ENCODE results near the gene BRD4. TPM values are rescaled to one million over a fixed set of nuclear protein-coding genes. Genes with fewer than 3 reads are reported as not detected.

BRD4 gene
- total RNA-seq, 1 donor from 2014 or later: 42.4 TPM

GRCh38 chr19:15218501-15218900 is 113.8 kb downstream of the BRD4 start:
- H3K4me3 ChIP-seq (ENCODE audit: low read depth, low read length): no peak overlapping the region
- DNase-seq (ENCODE audit: low read depth): no peak
- TF ChIP-seq, protein P1, sequence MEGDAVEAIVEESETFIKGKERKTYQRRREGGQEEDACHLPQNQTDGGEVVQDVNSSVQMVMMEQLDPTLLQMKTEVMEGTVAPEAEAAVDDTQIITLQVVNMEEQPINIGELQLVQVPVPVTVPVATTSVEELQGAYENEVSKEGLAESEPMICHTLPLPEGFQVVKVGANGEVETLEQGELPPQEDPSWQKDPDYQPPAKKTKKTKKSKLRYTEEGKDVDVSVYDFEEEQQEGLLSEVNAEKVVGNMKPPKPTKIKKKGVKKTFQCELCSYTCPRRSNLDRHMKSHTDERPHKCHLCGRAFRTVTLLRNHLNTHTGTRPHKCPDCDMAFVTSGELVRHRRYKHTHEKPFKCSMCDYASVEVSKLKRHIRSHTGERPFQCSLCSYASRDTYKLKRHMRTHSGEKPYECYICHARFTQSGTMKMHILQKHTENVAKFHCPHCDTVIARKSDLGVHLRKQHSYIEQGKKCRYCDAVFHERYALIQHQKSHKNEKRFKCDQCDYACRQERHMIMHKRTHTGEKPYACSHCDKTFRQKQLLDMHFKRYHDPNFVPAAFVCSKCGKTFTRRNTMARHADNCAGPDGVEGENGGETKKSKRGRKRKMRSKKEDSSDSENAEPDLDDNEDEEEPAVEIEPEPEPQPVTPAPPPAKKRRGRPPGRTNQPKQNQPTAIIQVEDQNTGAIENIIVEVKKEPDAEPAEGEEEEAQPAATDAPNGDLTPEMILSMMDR (IDR thresholded peaks at IDR 0.05; ENCODE audit: insufficient read depth, low read length, poor library complexity, severe bottlenecking): no peak
- no peaks in the 10 kb centered on the region for H3K27me3 ChIP-seq (ENCODE audit: control insufficient read depth, insufficient read depth, low read length)
- no peaks in the 10 kb centered on the region for H3K36me3 ChIP-seq (ENCODE audit: control insufficient read depth, insufficient read depth, low read length)

- DNase-seq (ENCODE audit: low read depth): no peak
- TF ChIP-seq, protein P1 (IDR thresholded peaks at IDR 0.05; ENCODE audit: insufficient read depth, low read length, poor library complexity, severe bottlenecking): no peak
Measured at GRCh38 chr19:15216363-15216762, 116.0 kb downstream of the BRD4 start.

DNA sequence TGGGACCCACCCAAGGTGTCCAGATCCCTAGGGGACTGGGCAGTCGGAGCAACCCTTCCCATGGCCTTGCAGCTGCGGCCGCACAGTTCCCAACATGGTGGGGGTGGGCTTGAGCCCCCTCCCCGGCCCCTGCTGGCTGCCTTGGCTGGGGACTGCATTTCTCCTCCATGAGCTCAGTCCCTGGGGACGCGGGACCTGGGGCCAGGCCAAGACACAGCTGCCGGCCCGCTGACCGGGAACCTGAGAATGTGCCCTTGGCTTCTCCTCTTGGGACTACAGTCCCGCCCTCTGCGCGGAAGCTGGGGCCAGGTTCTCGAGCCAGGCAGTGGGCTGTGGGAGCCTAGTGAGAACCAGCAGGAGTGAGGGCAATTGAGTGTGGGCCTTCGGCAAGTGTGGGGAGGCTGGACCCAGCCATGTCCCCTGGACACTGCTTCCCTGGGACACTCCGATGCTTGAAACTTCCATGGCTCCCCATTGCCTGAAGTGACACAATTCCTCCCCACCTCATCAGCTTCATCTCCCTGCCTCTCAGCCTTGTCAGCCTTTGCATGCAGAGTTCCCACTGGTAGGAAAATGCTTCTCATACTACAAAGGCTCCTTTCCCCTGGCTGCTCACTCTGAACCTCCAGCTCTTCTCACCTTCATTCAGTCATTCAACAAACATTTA is 118.5 kb downstream of the BRD4 start:
- DNase-seq (ENCODE audit: low read depth): no peak
- TF ChIP-seq, protein P1 (IDR thresholded peaks at IDR 0.05; ENCODE audit: insufficient read depth, low read length, poor library complexity, severe bottlenecking): no peak
- Histone ChIP-seq H3K36me3 (ENCODE audit: control insufficient read depth, insufficient read depth, low read length) (no peaks in the 10 kb centered on the region), H3K4me3 (ENCODE audit: low read depth, low read length) (no peak overlapping the region), H3K27me3 (ENCODE audit: control insufficient read depth, insufficient read depth, low read length) (no peaks in the 10 kb centered on the region)

More at GRCh38 chr19:15216363-15216762, 116.0 kb downstream of the BRD4 start:
- Histone ChIP-seq H3K4me3 (ENCODE audit: low read depth, low read length) (no peak overlapping the region), H3K27me3 (ENCODE audit: control insufficient read depth, insufficient read depth, low read length) (no peaks in the 10 kb centered on the region), H3K36me3 (ENCODE audit: control insufficient read depth, insufficient read depth, low read length) (no peaks in the 10 kb centered on the region)

- DNase-seq (ENCODE audit: low read depth): no peak
- no peaks in the 10 kb centered on the region for H3K27me3 ChIP-seq (ENCODE audit: control insufficient read depth, insufficient read depth, low read length)
- TF ChIP-seq, protein P1 (IDR thresholded peaks at IDR 0.05; ENCODE audit: insufficient read depth, low read length, poor library complexity, severe bottlenecking): no peak
- no peak overlapping the region for H3K4me3 ChIP-seq (ENCODE audit: low read depth, low read length)
- H3K36me3 ChIP-seq (ENCODE audit: control insufficient read depth, insufficient read depth, low read length): no peaks in the 10 kb centered on the region
Measured at GRCh38 chr19:15212711-15213110, 119.6 kb downstream of the BRD4 start.

DNA sequence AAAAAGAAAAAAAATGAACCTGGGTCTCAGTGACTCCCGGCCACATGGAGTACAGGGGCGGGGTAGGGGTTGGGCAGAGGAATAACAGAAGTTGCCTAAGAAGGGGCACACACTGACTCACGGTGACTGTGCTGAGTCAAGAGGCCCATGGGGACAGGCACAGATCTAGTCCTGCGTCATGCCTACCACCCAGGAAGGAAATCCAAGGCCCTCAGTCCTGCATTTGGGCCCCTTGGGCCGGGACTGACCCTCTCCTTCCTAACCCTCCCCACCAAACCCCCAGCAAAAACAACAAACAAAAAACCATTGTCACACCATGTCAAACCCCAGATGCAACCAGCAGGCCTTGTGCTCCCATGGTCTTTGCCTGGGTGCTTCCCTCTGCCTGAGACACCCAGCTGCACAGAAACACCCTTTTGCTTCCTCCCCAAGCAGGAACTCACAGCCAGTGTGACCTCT is 122.0 kb downstream of the BRD4 start:
- DNase-seq (ENCODE audit: low read depth): no peak

More for the DNA sequence above, 122.0 kb downstream of the BRD4 start:
- H3K27me3 ChIP-seq (ENCODE audit: control insufficient read depth, insufficient read depth, low read length): no peaks in the 10 kb centered on the region
- no peak overlapping the region for H3K4me3 ChIP-seq (ENCODE audit: low read depth, low read length)
- H3K36me3 ChIP-seq (ENCODE audit: control insufficient read depth, insufficient read depth, low read length): no peaks in the 10 kb centered on the region
- TF ChIP-seq, protein P1 (IDR thresholded peaks at IDR 0.05; ENCODE audit: insufficient read depth, low read length, poor library complexity, severe bottlenecking): no peak
